H1 (cell line): ENCODE measurements around the gene ALDOA. TPM values are rescaled to one million over a fixed set of nuclear protein-coding genes. Genes with fewer than 3 reads are reported as not detected.
A peak's percentile ranks its signal among the peaks of the same experiment; 100 is the strongest.

Experiments used
- CTCF ChIA-PET: fragments of 300-600 bp; sonication (Branson Sonifier 250); formaldehyde crosslinking; loops from one replicate; lab custom pipeline; 2021; ENCODE audit not compliant: partially characterized antibody; lab: Charles Lee
- POLR2A ChIA-PET: fragments of 300-600 bp; sonication (Branson Sonifier 250); formaldehyde crosslinking; loops from one replicate; lab custom pipeline; 2021; ENCODE audit warnings: inconsistent platforms; ENCODE audit not compliant: partially characterized antibody; lab: Charles Lee
- DNase-seq, 2 experiments: peaks; one replicate each; pipeline versions ENCODE4 v3.0.0 to v3.0.0-alpha.2; 2010 to 2022; ENCODE audit warnings: low spot score in 2 of 2, low read depth in 1 of 2, mixed read lengths in 1 of 2
- FAIRE-seq: peaks from 2 replicates; lab custom pipeline; 2011; peaks lifted over from hg19 to GRCh38; lab: Jason Lieb, UNC
- H2AFZ ChIP-seq: 2 replicates; pipeline ENCODE4 v1.8.1; 2012; ENCODE audit warnings: low read length, inconsistent platforms
- H2AK5ac ChIP-seq: 2 replicates; pipeline ENCODE4 v1.6.1; 2013; ENCODE audit warnings: low read depth, low read length
- H2BK120ac ChIP-seq: replicated peaks from 2 replicates; pipeline ENCODE3; 2013; ENCODE audit warnings: low read depth, low read length, inconsistent platforms
- H2BK12ac ChIP-seq: 2 replicates; pipeline ENCODE4 v1.6.1; 2013; ENCODE audit warnings: low read depth, low read length
- H2BK15ac ChIP-seq: 2 replicates; pipeline ENCODE4 v1.6.1; 2013; ENCODE audit warnings: low read length
- H2BK20ac ChIP-seq: 2 replicates; pipeline ENCODE4 v1.6.1; 2013; ENCODE audit warnings: low read length
- H2BK5ac ChIP-seq: 2 replicates; pipeline ENCODE4 v1.6.1; 2013; ENCODE audit warnings: low read depth, low read length
- H3K14ac ChIP-seq: 2 replicates; pipeline ENCODE4 v1.6.1; 2013; ENCODE audit warnings: inconsistent platforms; ENCODE audit not compliant: insufficient read length
- H3K18ac ChIP-seq: 2 replicates; pipeline ENCODE4 v1.6.1; 2013; ENCODE audit warnings: low read length; ENCODE audit errors: extremely low read depth
- H3K23ac ChIP-seq: 2 replicates; pipeline ENCODE4 v1.6.1; 2013; ENCODE audit warnings: inconsistent platforms; ENCODE audit not compliant: insufficient read length
- H3K23me2 ChIP-seq: 2 replicates; pipeline ENCODE4 v1.6.1; 2013; ENCODE audit warnings: low read depth, low read length
- H3K27ac ChIP-seq: 2 replicates; pipeline ENCODE4 v1.6.1; 2011; ENCODE audit warnings: low read depth, low read length, inconsistent platforms
- H3K27me3 ChIP-seq, 4 experiments: replicated peaks in 1 of 4; 1 replicate in 1 of 4; 2 replicates in 3 of 4; pipeline versions ENCODE4 v1.6.1 to v1.8.1; 2011 to 2013; ENCODE audit warnings: low read length in 3 of 4, mild to moderate bottlenecking in 3 of 4, inconsistent platforms in 2 of 4, mixed read lengths in 2 of 4, moderate library complexity in 1 of 4; ENCODE audit not compliant: control insufficient read depth in 3 of 4, insufficient read depth in 3 of 4; ENCODE audit errors: extremely low read depth in 1 of 4
- H3K36me3 ChIP-seq, 4 experiments: 2 replicates each; pipeline versions ENCODE4 v1.6.1 to v1.8.1; 2011 to 2013; ENCODE audit warnings: mild to moderate bottlenecking in 4 of 4, low read length in 3 of 4, moderate library complexity in 2 of 4, control low read depth in 1 of 4, inconsistent platforms in 1 of 4; ENCODE audit not compliant: insufficient read depth in 4 of 4, control insufficient read depth in 2 of 4
- H3K4ac ChIP-seq: replicated peaks from 2 replicates; pipeline ENCODE3; 2013; ENCODE audit warnings: low read length, low read depth, mixed read lengths, inconsistent platforms; ENCODE audit not compliant: insufficient read length
- H3K4me1 ChIP-seq, 4 experiments: replicated peaks in 1 of 4; 1 replicate in 1 of 4; 2 replicates in 3 of 4; pipeline versions ENCODE4 v1.6.1 to v1.8.1; 2011 to 2013; ENCODE audit warnings: low read length in 3 of 4, inconsistent platforms in 2 of 4, mixed read lengths in 1 of 4; ENCODE audit not compliant: insufficient read depth in 4 of 4, control insufficient read depth in 3 of 4
- H3K4me2 ChIP-seq, 2 experiments: 2 replicates each; pipeline versions ENCODE4 v1.6.1 to v1.8.1; 2011 to 2013; ENCODE audit warnings: low read depth in 2 of 2, low read length in 2 of 2, control low read depth in 1 of 2, inconsistent platforms in 1 of 2, mild to moderate bottlenecking in 1 of 2; ENCODE audit not compliant: insufficient read depth in 1 of 2
- H3K4me3 ChIP-seq, 4 experiments: fragments of 200-600, 300-600 bp in 1 of 4; sonication (generic), shearing (Covaris generic), sonication (Bioruptor Twin) in 1 of 4; 2 replicates each; pipeline versions ENCODE4 v1.5.1 to v1.8.1; 2011 to 2016; ENCODE audit warnings: low read length in 4 of 4, low read depth in 3 of 4, control low read depth in 2 of 4, inconsistent platforms in 2 of 4, mild to moderate bottlenecking in 2 of 4, mixed read lengths in 1 of 4, moderate library complexity in 1 of 4; ENCODE audit not compliant: insufficient read depth in 2 of 4; ENCODE audit errors: extremely low read depth in 1 of 4
- H3K56ac ChIP-seq: replicated peaks from 2 replicates; pipeline ENCODE3; 2013; ENCODE audit warnings: low read depth, mild to moderate bottlenecking, mixed read lengths, low read length, inconsistent platforms; ENCODE audit not compliant: insufficient read length
- H3K79me1 ChIP-seq: 2 replicates; pipeline ENCODE4 v1.6.1; 2013; ENCODE audit warnings: low read depth, low read length, control low read depth
- H3K79me2 ChIP-seq, 2 experiments: 2 replicates each; pipeline versions ENCODE4 v1.6.1 to v1.8.1; 2012 to 2013; ENCODE audit warnings: low read length in 2 of 2, mild to moderate bottlenecking in 2 of 2, inconsistent platforms in 1 of 2; ENCODE audit not compliant: insufficient read depth in 2 of 2, control insufficient read depth in 1 of 2
- H3K9ac ChIP-seq, 4 experiments: replicated peaks in 1 of 4; 1 replicate in 1 of 4; 2 replicates in 3 of 4; pipeline versions ENCODE4 v1.6.1 to v1.8.1; 2011 to 2013; ENCODE audit warnings: low read depth in 3 of 4, low read length in 3 of 4, control low read depth in 2 of 4, mild to moderate bottlenecking in 2 of 4, moderate library complexity in 2 of 4, inconsistent platforms in 1 of 4; ENCODE audit errors: extremely low read depth in 1 of 4
- H3K9me3 ChIP-seq, 2 experiments: 2 replicates each; pipeline versions ENCODE4 v1.6.1 to v1.8.1; 2012 to 2013; ENCODE audit warnings: mild to moderate bottlenecking in 2 of 2, moderate library complexity in 2 of 2, control low read depth in 1 of 2, inconsistent platforms in 1 of 2, low read depth in 1 of 2, low read length in 1 of 2, mixed read lengths in 1 of 2; ENCODE audit not compliant: insufficient read depth in 2 of 2
- H4K20me1 ChIP-seq, 2 experiments: replicated peaks in 1 of 2; 2 replicates each; pipeline versions ENCODE3 to v1.8.1; 2011 to 2013; ENCODE audit warnings: inconsistent platforms in 2 of 2, low read length in 2 of 2, mild to moderate bottlenecking in 1 of 2; ENCODE audit not compliant: insufficient read depth in 2 of 2, control insufficient read depth in 1 of 2
- H4K5ac ChIP-seq: 2 replicates; pipeline ENCODE4 v1.6.1; 2013; ENCODE audit warnings: low read length, low read depth, mixed read lengths, inconsistent platforms; ENCODE audit not compliant: insufficient read length
- H4K8ac ChIP-seq: 2 replicates; pipeline ENCODE4 v1.8.0; 2013; ENCODE audit warnings: mild to moderate bottlenecking, moderate library complexity, low read length, inconsistent platforms; ENCODE audit not compliant: insufficient read depth; ENCODE audit errors: extremely low read depth
- H4K91ac ChIP-seq: replicated peaks from 2 replicates; pipeline ENCODE3; 2013; ENCODE audit warnings: low read length, mixed read lengths, inconsistent platforms; ENCODE audit not compliant: insufficient read length
- BCL11A ChIP-seq, 2 experiments: IDR thresholded peaks; one replicate each; pipeline ENCODE4 v1.6.1; 2011; ENCODE audit warnings: low read depth in 2 of 2, low read length in 2 of 2, mild to moderate bottlenecking in 2 of 2
- CBX8 ChIP-seq: fragments of 300-800, 300-1000 bp; sonication (generic); IDR thresholded peaks from 2 replicates; pipeline ENCODE4 v1.7.1; 2016; ENCODE audit warnings: low read depth, low read length, borderline replicate concordance
- HDAC6 ChIP-seq: IDR thresholded peaks from one replicate; pipeline ENCODE4 v1.7.1; 2012; ENCODE audit warnings: low read depth, mild to moderate bottlenecking, inconsistent platforms, low read length, moderate library complexity
- JUND ChIP-seq: IDR thresholded peaks from 2 replicates; pipeline ENCODE4 v1.6.1; 2011; ENCODE audit warnings: mild to moderate bottlenecking, improper control_type of control experiment, low read length
- KDM4A ChIP-seq: IDR thresholded peaks from one replicate; pipeline ENCODE4 v1.7.1; 2012; ENCODE audit warnings: low read depth, mild to moderate bottlenecking, moderate library complexity, low read length, inconsistent platforms; ENCODE audit not compliant: severe bottlenecking
- POU5F1 ChIP-seq: IDR thresholded peaks from 2 replicates; pipeline ENCODE4 v1.6.1; 2011; ENCODE audit warnings: low read depth, mild to moderate bottlenecking, low read length, moderate library complexity
- RXRA ChIP-seq: IDR thresholded peaks from 2 replicates; pipeline ENCODE4 v1.6.1; 2011; ENCODE audit warnings: low read depth, mild to moderate bottlenecking, low read length, moderate library complexity; ENCODE audit not compliant: insufficient read depth
- SIX5 ChIP-seq: IDR thresholded peaks from 2 replicates; pipeline ENCODE4 v1.6.1; 2011; ENCODE audit warnings: mild to moderate bottlenecking, low read depth, low read length
- TBP ChIP-seq: IDR thresholded peaks from 2 replicates; pipeline ENCODE4 v1.6.1; 2011; ENCODE audit warnings: low read depth, low read length, improper control_type of control experiment
- ZNF274 ChIP-seq: IDR thresholded peaks from 2 replicates; pipeline ENCODE4 v1.7.0; 2012; ENCODE audit warnings: low read length, borderline replicate concordance; ENCODE audit errors: extremely low read depth
- WGBS, 2 experiments: shearing (Covaris generic) in 1 of 2; methylation state at CpG; one replicate each; pipeline versions ENCODE4 v1.1.6 to v1.1.7; 2013 to 2015; ENCODE audit warnings: low lambda C conversion rate in 2 of 2, mixed read lengths in 2 of 2, inconsistent platforms in 1 of 2, low coverage in 1 of 2, missing lambda C conversion rate in 1 of 2; ENCODE audit not compliant: insufficient replicate concordance in 2 of 2, insufficient coverage in 1 of 2, insufficient read length in 1 of 2; ENCODE audit errors: extremely low coverage in 1 of 2, missing lambda C conversion rate in 1 of 2; 5-methylcytosine and 5-hydroxymethylcytosine counted together
- polyA plus RNA-seq, 7 experiments: library from polyadenylated mRNA; depleted of rRNA in 3 of 7; stranded (reverse) in 5 of 7; unstranded in 2 of 7; fragments of >200 nt in 5 of 7; fragments of 200-250 nt in 2 of 7; gene quantifications; 1 replicate in 5 of 7; 2 replicates in 1 of 7; 4 replicates in 1 of 7; pipeline versions ENCODE4 v1.2.1 to v1.2.3, GENCODE V29; 2011 to 2013; ENCODE audit warnings: missing spikeins in 2 of 7, mixed read lengths in 2 of 7
- total RNA-seq: library from RNA; stranded (reverse); fragmentation: NEBNext Ultra II Directional; extraction: Animal tissue kit (Norgen Biotek cat#: 25700); gene quantifications from 2 replicates; pipeline ENCODE4 v1.2.1, GENCODE V29; 2021

The ALDOA gene
- total and polyA plus RNA-seq, 2 of the 8 experiments (the other 6 are each of a cell fraction or from before 2014, with no cell fraction given) = 1,072 to 1,083 TPM

DNA sequence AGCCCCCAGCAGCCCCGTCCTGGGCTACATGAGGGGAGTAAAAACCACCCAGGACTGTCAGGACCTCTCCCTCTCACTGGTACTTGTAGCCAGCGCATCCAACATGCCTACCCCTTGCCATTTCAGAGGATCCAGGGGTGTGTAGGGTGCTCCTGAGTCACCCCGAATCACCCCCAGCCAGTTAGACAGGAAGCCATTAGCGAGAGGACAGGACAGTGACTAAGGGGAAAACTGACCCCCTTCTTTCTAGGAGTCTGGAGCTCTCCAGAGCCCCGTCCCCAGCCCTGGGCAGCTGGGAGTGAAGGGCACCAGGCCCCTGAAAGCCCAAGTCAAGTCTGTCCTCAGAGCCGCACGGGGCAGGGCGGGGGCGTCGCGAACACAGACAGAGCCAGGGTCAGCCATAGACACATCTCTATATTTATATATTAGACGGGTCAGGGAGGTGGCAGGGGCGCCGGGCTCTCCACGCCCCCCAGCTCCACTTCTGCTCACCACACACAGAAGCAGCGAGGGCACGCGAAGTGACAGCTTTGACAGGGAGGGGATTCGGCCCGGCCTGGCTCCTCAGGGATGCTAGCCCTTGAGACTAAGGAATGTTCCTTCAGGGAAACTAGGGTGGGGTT, 48.3 kb downstream of the ALDOA start:
- no peaks in the 10 kb centered on the region for H3K79me2 ChIP-seq
- no peaks in the 10 kb centered on the region for H3K79me1 ChIP-seq
- no peak overlapping the region for H3K14ac ChIP-seq
- peaks cover 0 to 12% (median 6%) of the 10 kb centered on the region in 4 experiments; a peak in 5 of 7 replicates for H3K4me1 ChIP-seq
- no peaks in the 10 kb centered on the region for H3K27me3 ChIP-seq
- no peaks in the 10 kb centered on the region for H3K9me3 ChIP-seq
- no peak overlapping the region for H3K56ac ChIP-seq
- peaks cover 2 to 6% of the 10 kb centered on the region in 2 experiments for H4K20me1 ChIP-seq
- H2BK20ac ChIP-seq = no peak overlapping the region
- H2AFZ ChIP-seq = no peak overlapping the region
- H3K4me3 ChIP-seq = no peak overlapping the region
- no peaks in the 10 kb centered on the region for H3K23me2 ChIP-seq
- POLR2A ChIA-PET = interaction anchor here (0.6 to 16.3 kb wide), 5 partner anchors 10 to 27 kb away, joined by 3 to 169 read pairs (median 4); partner anchors contain the start of genes TBX6 and YPEL3
- H2BK120ac ChIP-seq = no peak overlapping the region
- no peak overlapping the region for H2BK12ac ChIP-seq
- H2BK5ac ChIP-seq = no peak overlapping the region
- no peak overlapping the region for H3K4me2 ChIP-seq
- H3K36me3 ChIP-seq = no peaks in the 10 kb centered on the region
- no peak overlapping the region; the same call in 1 of the 2 replicates for H4K8ac ChIP-seq
- DNase-seq = peak in 1 of 2 experiments; percentile 46
- 85% methylated on average over 20 of the region's 20 CpGs; no CpG with 5 or more reads in 1 of the 2 experiments for WGBS, 2 experiments
- H3K18ac ChIP-seq = no peak overlapping the region
- no peak for FAIRE-seq
- no peak overlapping the region for H3K27ac ChIP-seq
- H3K4ac ChIP-seq = no peak overlapping the region
- no peak overlapping the region for H4K5ac ChIP-seq
- no peak overlapping the region for H2AK5ac ChIP-seq
- H4K91ac ChIP-seq = no peak overlapping the region
- CTCF ChIA-PET = interaction anchor here (0.6 to 6.7 kb wide), 10 partner anchors 7 to 190 kb away, joined by 3 to 90 read pairs (median 20); partner anchors contain the start of genes MAPK3 and TBX6
- H3K9ac ChIP-seq = no peak overlapping the region
- no peak for TF ChIP-seq SIX5
- TF ChIP-seq TBP = no peak
- TF ChIP-seq CBX8 = no peak
- TF ChIP-seq BCL11A (IDR thresholded peaks at IDR 0.05; ENCODE audit: low read depth in 2 of 2, low read length in 2 of 2) = no peak
- TF ChIP-seq POU5F1 = no peak
- no peak for TF ChIP-seq ZNF274
- TF ChIP-seq JUND = no peak
- no peak for TF ChIP-seq RXRA
- TF ChIP-seq KDM4A = no peak
- no peak for TF ChIP-seq HDAC6
- no peak overlapping the region for H2BK15ac ChIP-seq
- H3K23ac ChIP-seq = no peak overlapping the region
